Neuron (in vitro differentiated cells): ENCODE data around the gene TBC1D24.

ENCODE experiments used
- H2AFZ ChIP-seq: one replicate; pipeline ENCODE4 v1.6.1; 2013; ENCODE audit warnings: low read depth, mild to moderate bottlenecking, inconsistent platforms, low read length, moderate library complexity
- H3K27me3 ChIP-seq: one replicate; pipeline ENCODE4 v1.6.1; 2013; ENCODE audit warnings: low read length; ENCODE audit not compliant: insufficient read depth
- H3K36me3 ChIP-seq: one replicate; pipeline ENCODE4 v1.6.1; 2013; ENCODE audit warnings: low read length; ENCODE audit not compliant: insufficient read depth
- H3K4me1 ChIP-seq: one replicate; pipeline ENCODE4 v1.6.1; 2013; ENCODE audit warnings: low read length; ENCODE audit not compliant: insufficient read depth
- H3K4me3 ChIP-seq: 2 replicates; pipeline ENCODE4 v1.5.1; 2013; ENCODE audit warnings: mild to moderate bottlenecking, low read length, moderate library complexity
- H3K9me3 ChIP-seq: one replicate; pipeline ENCODE4 v1.6.1; 2013; ENCODE audit warnings: low read length

Gene TBC1D24

DNA sequence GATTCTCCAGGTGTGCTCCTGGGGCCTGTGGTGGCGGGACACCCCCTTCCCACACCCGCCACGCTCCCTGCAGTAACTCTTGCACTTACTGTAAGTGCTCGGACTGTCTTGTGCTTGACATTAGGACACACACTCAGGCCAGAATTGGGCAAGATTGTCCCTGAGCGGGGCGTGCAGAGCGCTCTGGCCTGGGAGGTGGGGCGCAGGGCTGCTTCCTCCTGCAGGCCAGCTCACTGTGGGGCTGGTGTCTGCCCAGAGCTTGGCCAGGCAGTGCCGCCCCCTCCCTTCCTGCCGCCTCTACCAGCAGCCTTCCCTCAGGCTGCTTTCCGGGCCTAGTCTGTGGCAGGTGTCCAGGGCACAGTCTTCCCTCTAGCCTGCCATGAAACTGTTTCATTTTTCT, 32.7 kb downstream of the TBC1D24 start:
- H3K4me3 ChIP-seq: no peak overlapping the region
- H3K36me3 ChIP-seq: no peaks in the 10 kb centered on the region
- H3K27me3 ChIP-seq: no peaks in the 10 kb centered on the region
- peaks cover 7% of the 10 kb centered on the region for H3K4me1 ChIP-seq
- no peaks in the 10 kb centered on the region for H3K9me3 ChIP-seq
- no peak overlapping the region for H2AFZ ChIP-seq

DNA sequence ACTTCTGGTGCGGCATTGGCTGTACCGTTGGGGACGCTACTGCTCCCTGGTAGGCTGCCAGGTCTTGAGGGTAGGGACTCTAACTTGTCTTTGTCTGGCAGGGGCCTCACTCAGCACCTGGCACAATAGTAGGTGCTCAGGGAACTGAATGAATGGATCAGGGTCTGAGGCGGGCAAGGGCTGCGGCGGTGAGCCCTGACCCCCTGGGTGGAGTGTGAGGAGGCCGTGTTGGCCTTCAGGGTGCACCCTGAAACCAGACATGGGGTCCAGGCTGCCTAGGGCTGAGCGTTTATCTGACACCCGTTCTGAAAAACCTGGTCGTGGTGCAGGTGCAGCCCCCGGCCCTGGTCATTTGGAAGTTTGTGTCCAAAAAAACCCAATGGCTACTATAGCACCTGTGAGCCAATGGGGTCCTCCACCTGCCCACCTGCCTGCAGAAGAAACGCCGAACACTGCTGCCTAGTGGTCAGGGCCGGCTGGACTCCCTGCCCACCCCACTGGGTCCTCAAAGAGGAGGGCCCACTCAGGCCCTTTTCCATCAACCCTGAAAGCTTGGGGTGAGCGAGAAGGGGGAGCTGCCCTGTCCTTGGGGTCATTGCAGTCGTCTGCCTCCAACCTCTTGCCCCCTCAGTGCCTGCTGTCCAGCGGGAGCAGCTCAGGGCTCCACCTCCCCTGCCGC, 33.9 kb downstream of the TBC1D24 start:
- Histone ChIP-seq H3K9me3 (no peaks in the 10 kb centered on the region), H3K27me3 (no peaks in the 10 kb centered on the region), H2AFZ (no peak overlapping the region), H3K4me3 (no peak overlapping the region), H3K36me3 (no peaks in the 10 kb centered on the region), H3K4me1 (peaks cover 14% of the 10 kb centered on the region)

DNA sequence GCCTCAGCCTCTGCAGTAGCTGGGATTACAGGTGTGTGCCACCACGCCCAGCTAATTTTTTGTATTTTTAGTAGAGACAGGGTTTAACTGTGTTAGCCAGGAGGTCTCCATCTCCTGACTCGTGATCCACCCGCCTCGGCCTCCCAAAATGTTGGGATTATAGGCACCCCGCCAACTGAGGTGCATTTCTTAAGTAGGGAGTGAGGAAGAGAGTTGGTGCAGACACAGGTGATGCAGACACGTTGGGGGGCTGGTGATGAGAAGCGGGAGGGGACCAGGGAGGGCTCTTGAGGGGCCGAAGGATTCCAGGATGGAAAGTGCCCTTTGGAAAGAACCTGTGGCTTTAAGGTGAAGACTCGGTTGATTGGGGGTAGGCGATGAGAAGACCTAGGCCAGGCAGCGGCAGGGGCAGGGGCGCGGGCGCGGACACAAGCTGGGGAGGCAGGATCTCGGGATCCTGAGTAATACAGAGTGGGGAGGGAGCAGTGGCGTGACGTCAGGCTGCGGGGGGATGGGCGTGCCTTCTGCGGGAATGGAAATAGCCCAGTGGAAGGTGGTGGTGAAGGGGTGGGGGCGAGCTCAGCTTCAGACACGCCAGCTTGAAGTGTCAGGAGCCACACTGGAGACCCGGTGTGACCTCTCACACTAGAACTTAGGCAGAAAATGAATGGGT, 36.3 kb downstream of the TBC1D24 start:
- Histone ChIP-seq H3K9me3 (no peaks in the 10 kb centered on the region), H3K36me3 (peaks cover 2% of the 10 kb centered on the region), H3K4me1 (peaks cover 29% of the 10 kb centered on the region), H3K4me3 (no peak overlapping the region), H3K27me3 (no peaks in the 10 kb centered on the region), H2AFZ (no peak overlapping the region)

DNA sequence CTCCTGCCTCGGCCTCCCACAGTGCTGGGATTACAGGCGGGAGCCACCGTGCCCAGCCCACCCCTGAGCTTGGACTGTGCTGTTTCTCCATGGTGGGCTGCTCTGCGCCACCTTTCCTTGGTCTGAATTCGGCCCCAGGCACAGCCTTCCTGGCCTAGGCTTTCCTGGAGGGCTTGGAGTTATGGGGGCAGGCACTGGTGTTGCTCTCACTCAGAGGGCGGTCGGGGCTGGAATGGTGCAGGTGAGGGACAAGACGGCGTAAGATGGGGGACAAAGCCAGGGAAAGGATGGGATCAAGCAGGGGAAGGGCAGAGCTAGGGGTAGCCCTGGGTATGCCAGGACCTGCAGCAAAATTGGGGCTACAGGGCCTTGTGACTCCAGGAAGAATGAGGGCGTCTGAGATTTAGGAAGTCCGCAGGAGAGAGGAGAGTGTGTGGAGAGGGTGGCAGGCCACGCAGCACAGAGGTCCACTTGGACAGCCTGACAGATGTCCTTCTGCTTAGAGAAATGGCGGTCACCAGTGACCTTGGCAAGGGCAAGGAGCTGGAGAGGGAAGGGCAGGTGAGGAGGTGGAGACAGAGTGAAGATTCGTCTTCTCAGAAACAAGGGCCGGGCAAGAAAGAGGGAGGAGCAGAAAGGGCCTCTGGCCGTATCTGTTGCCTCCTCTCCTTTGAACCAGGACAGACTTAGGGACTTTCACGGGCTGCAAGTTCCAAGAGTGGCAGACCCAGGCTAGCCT, 37.2 kb downstream of the TBC1D24 start:
- Histone ChIP-seq H3K27me3 (no peaks in the 10 kb centered on the region), H3K4me1 (peaks cover 29% of the 10 kb centered on the region), H3K36me3 (peaks cover 6% of the 10 kb centered on the region), H2AFZ (no peak overlapping the region), H3K4me3 (no peak overlapping the region), H3K9me3 (no peaks in the 10 kb centered on the region)

DNA sequence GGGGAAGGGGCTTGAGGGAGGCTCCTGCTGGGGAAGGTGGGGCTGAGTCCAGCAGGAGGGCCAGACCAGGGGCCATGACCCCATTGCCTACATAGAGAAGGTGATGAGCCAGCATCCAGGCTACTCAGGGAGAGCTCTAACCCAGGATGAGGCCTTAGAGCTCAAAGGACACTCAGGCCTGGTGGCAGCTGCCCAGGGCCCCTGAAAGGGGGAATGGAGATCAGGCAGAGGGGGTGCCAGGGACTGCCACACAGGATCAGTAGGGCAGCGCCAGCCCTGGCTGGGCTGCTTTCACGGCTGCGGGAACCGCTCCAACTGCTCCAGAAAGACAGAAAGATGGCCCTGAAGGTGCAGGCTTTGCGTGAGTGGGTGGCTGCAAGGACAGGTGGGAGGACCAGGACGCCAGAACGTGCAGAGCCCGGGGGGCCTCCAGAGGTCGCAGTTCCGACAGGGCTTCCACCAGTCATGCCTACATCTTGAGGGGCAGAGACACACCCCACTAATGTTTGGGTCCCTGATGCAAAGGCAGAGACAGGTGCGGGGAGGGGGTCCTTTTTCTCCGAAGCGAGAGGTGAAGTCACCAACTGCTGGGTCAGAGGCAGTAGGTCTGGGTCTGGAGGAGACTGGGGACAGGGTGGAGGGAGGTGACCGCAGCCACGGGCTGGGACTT, 37.9 kb downstream of the TBC1D24 start:
- peak overlapping the region; percentile 54 for H3K4me3 ChIP-seq
- H2AFZ ChIP-seq: peak overlapping the region; percentile 79
- peaks cover 6% of the 10 kb centered on the region for H3K36me3 ChIP-seq
- H3K27me3 ChIP-seq: no peaks in the 10 kb centered on the region
- H3K4me1 ChIP-seq: peaks cover 29% of the 10 kb centered on the region
- H3K9me3 ChIP-seq: no peaks in the 10 kb centered on the region

DNA sequence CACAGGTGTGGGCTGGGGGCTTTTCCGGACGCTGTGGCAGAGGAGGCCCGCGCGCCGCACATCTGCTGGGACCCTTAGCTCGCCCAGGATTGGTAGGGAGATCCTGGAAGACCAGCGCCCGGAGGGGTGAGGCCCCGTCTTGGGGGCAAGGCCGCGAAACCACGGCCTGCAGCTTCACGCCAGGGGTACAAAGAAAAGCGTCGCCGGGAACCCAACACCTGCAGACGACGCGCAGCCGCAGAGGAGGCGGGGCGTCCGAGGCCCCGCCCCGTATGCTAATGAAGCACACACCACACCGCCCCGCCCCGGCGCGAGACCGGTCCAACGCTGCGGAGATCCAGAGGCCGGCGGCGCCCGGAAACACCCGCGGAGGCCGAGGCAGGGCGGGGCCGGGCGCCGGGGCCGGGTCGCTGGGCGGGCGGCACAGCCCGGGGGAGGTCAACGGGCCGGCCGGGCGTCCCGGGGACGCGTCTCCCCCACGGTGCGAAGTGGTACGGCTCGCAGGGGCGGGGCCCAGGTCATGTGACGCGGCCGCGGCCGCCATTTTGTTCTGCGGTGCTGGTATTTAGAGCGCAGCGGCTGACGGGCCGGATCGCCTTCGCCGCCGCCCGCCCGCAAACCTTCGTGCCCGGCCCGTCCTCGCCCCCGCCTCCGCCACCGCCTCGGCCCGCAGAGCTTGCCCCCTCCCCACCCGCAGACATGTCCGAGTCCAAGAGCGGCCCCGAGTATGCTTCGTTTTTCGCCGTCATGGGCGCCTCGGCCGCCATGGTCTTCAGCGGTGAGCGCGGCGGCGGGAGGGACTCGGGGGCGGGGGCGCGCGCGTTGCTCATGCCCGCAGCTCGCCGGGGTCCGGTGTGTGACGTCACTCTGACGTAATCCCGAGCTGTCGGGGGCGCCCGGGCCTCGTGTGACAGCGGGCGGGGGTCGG, 38.7 kb downstream of the TBC1D24 start, which contains the start of gene ATP6V0C:
ATP6V0C (plus strand) TSS at position 548 of the 928 bp plus-strand sequence; CDS start at position 700, 152 bp downstream.
- H3K9me3 ChIP-seq: no peaks in the 10 kb centered on the region
- H3K4me3 ChIP-seq: peak within 1 kb of the TSS; percentile 54
- peaks cover 9% of the 10 kb centered on the region for H3K36me3 ChIP-seq

DNA sequence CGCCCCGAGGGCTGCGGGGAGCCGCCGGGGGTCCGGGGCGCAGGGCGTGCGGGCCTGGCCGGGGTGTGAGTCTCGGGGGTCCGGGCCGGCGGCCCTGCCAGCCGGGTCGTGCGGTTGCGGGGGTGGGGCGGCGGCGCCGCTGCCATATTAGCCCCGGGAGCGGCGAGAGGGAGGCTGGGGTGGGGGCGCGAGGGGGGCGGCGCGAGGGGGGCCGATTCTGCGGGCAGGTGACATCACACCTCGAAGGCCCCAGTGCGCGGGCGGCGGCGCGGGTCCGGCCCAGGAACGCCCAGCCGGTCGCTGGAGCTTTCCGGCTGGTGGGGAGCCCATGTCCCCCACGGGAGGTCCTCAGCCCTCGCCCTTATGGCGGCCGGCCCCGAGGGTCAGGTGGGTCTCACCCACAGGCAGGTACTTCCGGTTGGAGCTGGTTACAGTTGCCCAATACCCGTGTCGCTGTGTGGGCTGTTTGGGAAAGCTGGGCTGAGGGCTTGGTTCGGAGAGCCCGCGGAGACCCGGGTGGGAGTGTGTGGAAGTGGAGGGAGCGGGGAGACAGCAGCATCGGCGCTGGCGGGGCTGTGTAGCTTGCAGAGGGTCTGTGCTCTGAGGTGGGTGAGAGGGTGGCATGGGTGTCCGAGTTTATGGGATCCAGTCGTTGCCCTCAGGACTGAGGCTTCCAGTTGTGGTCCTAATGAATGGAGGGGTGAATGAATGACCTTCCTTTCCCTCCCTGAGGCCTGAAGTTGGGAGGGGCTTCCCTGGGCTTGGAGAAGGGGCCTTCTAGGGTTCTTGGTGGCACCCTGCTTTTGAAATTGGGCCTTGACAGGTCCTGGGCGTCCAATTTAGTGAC, 39.6 kb downstream of the TBC1D24 start:
- Histone ChIP-seq H3K27me3 (no peaks in the 10 kb centered on the region), H3K9me3 (no peaks in the 10 kb centered on the region), H3K4me1 (peaks cover 40% of the 10 kb centered on the region), H3K36me3 (peaks cover 9% of the 10 kb centered on the region), H2AFZ (no peak overlapping the region), H3K4me3 (peak overlapping the region; percentile 54)

More for the DNA sequence above, 38.7 kb downstream of the TBC1D24 start, which contains the start of gene ATP6V0C:
- Histone ChIP-seq H3K27me3 (no peaks in the 10 kb centered on the region), H2AFZ (peak within 1 kb of the TSS; percentile 79), H3K4me1 (peaks cover 32% of the 10 kb centered on the region)

DNA sequence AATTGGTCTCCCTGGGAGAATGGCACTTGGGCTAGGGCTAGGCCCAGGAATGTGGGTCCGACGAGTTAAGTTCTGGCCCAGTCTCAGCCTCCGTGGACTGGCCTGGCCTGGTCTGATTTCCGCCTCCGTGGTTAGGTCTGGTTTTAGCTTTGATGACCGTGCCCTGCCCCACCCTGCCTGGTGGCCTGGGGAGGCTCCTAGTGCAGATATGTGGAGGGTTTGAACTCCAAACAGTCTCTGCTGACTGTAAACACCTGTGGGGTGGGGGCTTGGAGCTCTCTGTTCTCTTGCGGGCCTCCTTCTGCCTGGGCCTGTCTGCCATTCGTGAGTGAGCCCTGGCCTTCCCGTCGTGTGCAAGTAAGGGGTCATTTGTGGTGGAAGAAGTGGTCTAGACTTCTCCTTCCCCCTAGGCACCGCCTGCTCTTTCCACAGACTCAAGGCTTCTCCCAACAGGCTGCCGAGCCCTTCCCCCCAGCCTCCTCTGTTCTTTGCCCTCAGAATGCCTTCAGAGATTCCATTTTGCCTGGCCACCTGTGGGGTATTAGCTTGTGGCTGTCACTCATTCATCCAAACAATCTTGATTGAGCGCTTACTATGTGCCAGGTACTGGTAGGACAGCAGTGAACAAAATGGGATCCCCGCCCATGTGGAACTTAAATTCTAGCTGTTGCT, 40.4 kb downstream of the TBC1D24 start:
- H3K4me1 ChIP-seq: peaks cover 38% of the 10 kb centered on the region
- H2AFZ ChIP-seq: no peak overlapping the region
- no peaks in the 10 kb centered on the region for H3K9me3 ChIP-seq
- H3K36me3 ChIP-seq: peaks cover 9% of the 10 kb centered on the region
- peak overlapping the region; percentile 54 for H3K4me3 ChIP-seq
- H3K27me3 ChIP-seq: no peaks in the 10 kb centered on the region

DNA sequence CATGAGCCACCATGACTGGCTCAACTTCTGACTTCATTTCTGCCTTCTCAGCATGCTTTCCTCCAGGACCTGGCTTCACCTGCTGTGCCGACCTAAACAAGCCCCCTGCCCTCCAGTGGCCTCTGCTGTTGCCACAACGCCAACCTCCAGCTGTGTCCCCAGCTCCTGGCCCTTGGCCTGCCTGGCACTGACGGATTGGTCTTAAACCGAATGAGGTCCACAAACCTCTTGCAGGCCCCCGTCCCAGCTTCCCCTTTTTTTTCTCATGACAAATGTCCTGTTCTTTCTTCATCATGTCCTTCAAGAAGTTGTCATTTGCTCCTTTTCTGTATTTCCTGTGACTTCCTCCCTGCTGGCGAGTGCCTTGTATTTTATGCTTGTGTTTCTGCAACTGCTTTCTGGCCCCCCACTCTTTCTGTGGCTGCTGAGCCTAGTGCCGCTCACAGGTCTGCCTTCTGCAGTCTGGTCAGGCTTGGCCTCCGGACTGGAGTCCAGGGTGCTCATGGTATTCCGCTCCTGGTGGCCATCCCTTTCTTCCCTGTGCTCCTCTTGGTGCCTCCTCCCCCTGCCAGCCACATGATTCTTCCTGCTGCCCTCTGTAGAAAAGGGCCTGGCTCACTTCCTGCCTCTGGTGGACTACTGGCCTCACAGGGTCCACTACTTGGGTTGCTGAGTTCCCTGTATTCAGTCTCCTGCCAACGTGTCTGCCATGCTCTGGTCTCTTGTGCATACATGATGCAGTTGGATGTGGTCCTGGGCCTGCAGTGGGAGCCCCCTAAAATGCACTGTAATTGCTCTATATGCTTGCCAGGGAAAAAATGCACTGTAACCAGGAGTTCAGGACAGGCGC, 41.7 kb downstream of the TBC1D24 start:
- H3K9me3 ChIP-seq: no peaks in the 10 kb centered on the region
- peaks cover 9% of the 10 kb centered on the region for H3K36me3 ChIP-seq
- peaks cover 46% of the 10 kb centered on the region for H3K4me1 ChIP-seq
- no peaks in the 10 kb centered on the region for H3K27me3 ChIP-seq
- no peak overlapping the region for H2AFZ ChIP-seq
- H3K4me3 ChIP-seq: no peak overlapping the region

DNA sequence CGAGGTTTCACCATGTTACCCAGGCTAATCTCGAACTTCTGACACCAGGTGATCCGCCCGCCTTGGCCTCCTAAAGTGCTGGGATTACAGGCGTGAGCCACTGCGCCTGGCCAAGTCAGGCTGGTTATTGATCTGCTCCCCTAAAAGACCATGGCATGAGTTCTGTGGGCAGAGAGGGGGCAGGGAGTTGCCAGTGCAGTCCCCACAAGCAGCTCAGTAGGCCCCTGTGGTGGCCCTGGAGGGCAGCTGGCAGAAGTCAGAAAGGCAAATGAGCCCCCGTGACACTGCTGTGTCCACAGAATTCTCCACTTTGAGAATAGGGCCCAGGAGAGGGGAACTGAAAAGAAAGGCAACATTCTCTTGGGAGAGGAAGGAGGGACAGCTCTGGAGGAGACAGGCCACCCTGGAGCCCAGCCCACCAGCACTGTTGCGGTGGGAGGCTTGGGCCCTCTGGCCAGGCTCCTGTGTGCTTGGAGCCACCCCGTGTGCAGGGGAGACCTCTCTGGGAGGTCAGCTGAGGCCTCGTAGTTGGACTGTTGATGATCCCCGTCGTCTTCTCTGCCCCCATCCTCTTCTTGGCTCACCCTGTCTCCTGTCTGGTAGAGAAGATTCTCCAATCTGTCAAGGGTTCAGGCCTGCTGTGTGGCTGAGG, 43.2 kb downstream of the TBC1D24 start:
- Histone ChIP-seq H3K4me3 (no peak overlapping the region), H3K9me3 (no peaks in the 10 kb centered on the region), H3K36me3 (peaks cover 10% of the 10 kb centered on the region), H3K4me1 (peaks cover 40% of the 10 kb centered on the region), H3K27me3 (no peaks in the 10 kb centered on the region), H2AFZ (no peak overlapping the region)
